ENCODE data around the gene CHSY1. TPM values are rescaled to one million over a fixed set of nuclear protein-coding genes. Genes with fewer than 3 reads are reported as not detected.

CHSY1 gene, protein sequence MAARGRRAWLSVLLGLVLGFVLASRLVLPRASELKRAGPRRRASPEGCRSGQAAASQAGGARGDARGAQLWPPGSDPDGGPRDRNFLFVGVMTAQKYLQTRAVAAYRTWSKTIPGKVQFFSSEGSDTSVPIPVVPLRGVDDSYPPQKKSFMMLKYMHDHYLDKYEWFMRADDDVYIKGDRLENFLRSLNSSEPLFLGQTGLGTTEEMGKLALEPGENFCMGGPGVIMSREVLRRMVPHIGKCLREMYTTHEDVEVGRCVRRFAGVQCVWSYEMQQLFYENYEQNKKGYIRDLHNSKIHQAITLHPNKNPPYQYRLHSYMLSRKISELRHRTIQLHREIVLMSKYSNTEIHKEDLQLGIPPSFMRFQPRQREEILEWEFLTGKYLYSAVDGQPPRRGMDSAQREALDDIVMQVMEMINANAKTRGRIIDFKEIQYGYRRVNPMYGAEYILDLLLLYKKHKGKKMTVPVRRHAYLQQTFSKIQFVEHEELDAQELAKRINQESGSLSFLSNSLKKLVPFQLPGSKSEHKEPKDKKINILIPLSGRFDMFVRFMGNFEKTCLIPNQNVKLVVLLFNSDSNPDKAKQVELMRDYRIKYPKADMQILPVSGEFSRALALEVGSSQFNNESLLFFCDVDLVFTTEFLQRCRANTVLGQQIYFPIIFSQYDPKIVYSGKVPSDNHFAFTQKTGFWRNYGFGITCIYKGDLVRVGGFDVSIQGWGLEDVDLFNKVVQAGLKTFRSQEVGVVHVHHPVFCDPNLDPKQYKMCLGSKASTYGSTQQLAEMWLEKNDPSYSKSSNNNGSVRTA
- total RNA-seq: 43.1 and 59.3 TPM in 2 replicates

DNA sequence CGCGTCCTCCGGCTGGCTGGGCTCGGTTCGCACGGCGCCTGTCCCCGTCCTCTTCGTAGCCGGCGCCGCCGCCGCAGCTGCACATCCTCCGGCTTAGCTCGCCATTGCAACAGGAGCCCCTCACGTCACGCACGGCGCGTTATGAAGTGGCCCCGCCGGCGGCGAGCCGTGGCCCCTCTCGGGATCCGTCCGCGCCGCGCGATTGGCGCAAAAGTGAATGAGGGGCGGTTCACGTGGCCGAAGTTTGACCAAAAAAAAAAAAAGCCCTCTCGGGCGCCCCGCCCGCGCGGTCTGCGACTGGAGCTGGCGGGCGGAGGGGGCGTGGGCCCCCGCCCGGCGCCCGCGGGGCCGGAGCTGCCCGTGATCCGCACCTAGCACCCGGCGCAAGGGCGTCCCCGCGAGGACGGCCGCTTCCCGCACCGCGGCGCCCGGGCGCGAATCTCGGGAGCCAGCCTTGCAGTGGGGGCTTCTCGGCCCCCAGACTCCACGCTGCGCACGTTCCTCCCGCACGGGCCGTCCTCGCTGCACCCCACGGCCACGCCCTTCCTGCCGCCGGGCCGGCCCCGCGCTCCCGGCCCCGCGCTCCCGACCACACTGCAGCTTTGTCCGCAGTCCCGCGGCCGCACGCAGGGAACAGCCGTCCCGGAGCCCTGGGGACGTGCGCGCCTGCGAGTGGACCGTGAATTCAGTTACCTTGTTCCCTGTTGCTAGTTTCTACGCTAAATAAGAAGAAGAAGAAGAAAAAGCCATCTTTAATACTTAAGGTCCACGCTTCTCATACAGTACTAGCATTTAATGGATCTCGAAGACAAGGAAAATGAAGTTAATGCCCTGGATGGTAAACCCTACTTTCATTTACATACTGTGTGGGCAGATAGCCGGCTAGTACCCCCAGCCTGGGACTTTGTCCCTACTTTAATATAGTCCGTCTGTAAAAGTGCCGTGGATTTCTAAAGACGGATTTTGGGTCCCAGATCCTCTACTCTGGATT is at the start of gene CHSY1:
Gene CHSY1, minus strand, starts transcription at position 219 of the 991 bp plus-strand sequence. CDS start 592 bp downstream, outside the sequence.

DNA sequence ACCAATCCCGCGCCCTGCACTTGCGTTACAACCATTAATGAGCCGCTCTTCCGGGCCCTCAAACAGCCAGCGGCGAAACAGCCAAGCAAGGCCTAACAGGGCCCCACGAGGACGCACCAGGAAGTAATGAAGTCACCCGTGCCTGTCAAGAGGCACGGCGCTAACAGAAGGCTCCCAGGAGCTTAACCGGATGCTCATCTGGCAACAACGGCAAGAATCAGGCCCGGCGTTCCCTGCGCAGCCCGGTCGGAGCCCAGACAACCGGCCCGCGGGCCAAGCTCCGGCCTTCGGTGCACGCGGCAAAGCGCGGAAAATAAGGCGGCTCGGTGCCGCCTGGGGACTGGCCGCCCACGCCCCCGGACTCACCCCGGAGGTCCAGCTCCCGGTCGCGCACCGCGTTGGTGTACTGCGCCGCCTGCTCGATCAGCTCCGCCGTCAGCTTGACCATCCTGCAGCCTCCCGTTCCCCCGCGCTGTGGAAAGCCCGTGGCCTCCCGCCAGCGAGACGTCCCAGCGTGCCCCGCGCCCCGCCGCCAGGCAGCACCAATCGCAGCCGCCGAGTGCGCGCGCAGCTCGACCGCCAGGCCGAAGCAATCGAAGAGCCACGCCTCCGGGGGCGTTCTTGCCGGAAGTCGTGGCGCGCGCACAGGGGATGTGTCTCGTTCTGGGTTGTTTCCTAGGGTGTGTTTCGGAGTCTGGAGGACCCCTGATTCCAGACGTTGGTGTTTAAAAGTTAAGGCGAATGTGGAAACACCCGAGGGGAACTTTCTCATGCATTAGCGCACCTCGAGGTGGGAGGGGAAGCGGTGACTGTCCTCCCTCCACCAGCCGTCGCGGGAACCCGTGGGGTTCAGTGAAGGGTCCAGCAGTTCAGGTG is 43.1 kb upstream of the CHSY1 start, which contains the start of gene SNRPA1:
Gene SNRPA1, minus strand, starts transcription at position 518 of the 876 bp plus-strand sequence. Its CDS starts 70 bp downstream, at position 448.

GRCh38 chr15:101277038-101277822 is 25.4 kb upstream of the CHSY1 start, which contains the start of gene SELENOS:
SELENOS (minus strand) TSS chr15:101277485; CDS start chr15:101277417, 68 bp downstream.

Other genes with a start within 250 kb of the CHSY1 start
- 72.7 and 85.5 TPM in 2 replicates for gene SELENOS, start 25.4 kb upstream of the CHSY1 start, total RNA-seq
- gene SNRPA1, start 43.2 kb upstream of the CHSY1 start, total RNA-seq: 8.0 and 13.0 TPM in 2 replicates
- 7.7 and 11.6 TPM in 2 replicates for gene PCSK6, start 237.7 kb upstream of the CHSY1 start, total RNA-seq